Effector memory CD4-positive, alpha-beta T cell (primary cell): ENCODE results near the gene UNCX.
"Not testable (repeated sequence)": the region's sequence is repeated elsewhere in the genome, so short reads cannot be mapped to it uniquely, and the experiment has no call there.

ENCODE experiments used
- DNase-seq, 3 donors: peaks; one replicate each; pipeline ENCODE4 v3.0.0-alpha.2; 2020
- H3K27ac ChIP-seq: 2 replicates; pipeline ENCODE4 v1.7.0; 2013; ENCODE audit warnings: mild to moderate bottlenecking, low read length, moderate library complexity; ENCODE audit not compliant: insufficient read depth, poor library complexity, severe bottlenecking
- H3K27me3 ChIP-seq: replicated peaks from 2 replicates; pipeline ENCODE4 v1.7.0; 2013; ENCODE audit warnings: mild to moderate bottlenecking, low read length; ENCODE audit not compliant: insufficient read depth, control insufficient read depth, poor library complexity, severe bottlenecking
- H3K36me3 ChIP-seq: 2 replicates; pipeline ENCODE4 v1.7.0; 2013; ENCODE audit warnings: mild to moderate bottlenecking, low read length, moderate library complexity; ENCODE audit not compliant: control insufficient read depth, insufficient read depth
- H3K4me1 ChIP-seq: 2 replicates; pipeline ENCODE4 v1.7.0; 2013; ENCODE audit warnings: low read length, mild to moderate bottlenecking; ENCODE audit not compliant: control insufficient read depth, insufficient read depth, poor library complexity, severe bottlenecking
- H3K4me3 ChIP-seq: 2 replicates; pipeline ENCODE4 v1.7.0; 2013; ENCODE audit warnings: low read length, low read depth, mild to moderate bottlenecking; ENCODE audit not compliant: insufficient read depth, poor library complexity, severe bottlenecking
- H3K9me3 ChIP-seq: 2 replicates; pipeline ENCODE4 v1.7.0; 2013; ENCODE audit warnings: mild to moderate bottlenecking, low read length, moderate library complexity; ENCODE audit not compliant: control insufficient read depth

UNCX gene

GRCh38 chr7:1269336-1269890 is 36.7 kb downstream of the UNCX start:
- no peaks in the 10 kb centered on the region for H3K4me1 ChIP-seq
- H3K27me3 ChIP-seq, result no peaks in the 10 kb centered on the region
- H3K9me3 ChIP-seq, result no peaks in the 10 kb centered on the region
- H3K4me3 ChIP-seq, result no peak overlapping the region
- H3K36me3 ChIP-seq, result no peaks in the 10 kb centered on the region
- DNase-seq, result no peak
- no peak overlapping the region for H3K27ac ChIP-seq

DNA sequence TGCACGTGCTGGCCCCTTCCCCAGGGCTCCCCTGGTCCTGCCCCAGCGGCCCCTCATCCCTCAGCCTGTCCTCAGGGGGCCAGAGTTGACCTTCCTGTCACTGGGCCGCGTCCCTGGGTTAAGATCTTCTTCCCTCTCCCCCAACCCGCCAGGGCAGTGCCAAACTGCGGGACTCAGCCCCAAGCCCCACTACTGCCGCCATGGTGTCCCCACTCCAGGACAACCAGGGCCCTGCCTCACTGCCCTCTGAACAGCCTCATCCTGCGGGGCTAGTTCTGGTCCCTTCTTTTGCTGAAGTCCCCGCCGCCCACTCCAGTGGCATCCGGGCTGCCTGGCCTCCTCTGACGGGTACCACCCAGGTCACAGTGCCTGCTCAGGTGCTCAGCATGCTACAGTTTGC is 37.5 kb downstream of the UNCX start:
- Histone ChIP-seq H3K27me3 (no peaks in the 10 kb centered on the region), H3K9me3 (no peaks in the 10 kb centered on the region), H3K27ac (no peak overlapping the region), H3K4me1 (no peaks in the 10 kb centered on the region), H3K4me3 (no peak overlapping the region), H3K36me3 (no peaks in the 10 kb centered on the region)
- DNase-seq, result no peak

DNA sequence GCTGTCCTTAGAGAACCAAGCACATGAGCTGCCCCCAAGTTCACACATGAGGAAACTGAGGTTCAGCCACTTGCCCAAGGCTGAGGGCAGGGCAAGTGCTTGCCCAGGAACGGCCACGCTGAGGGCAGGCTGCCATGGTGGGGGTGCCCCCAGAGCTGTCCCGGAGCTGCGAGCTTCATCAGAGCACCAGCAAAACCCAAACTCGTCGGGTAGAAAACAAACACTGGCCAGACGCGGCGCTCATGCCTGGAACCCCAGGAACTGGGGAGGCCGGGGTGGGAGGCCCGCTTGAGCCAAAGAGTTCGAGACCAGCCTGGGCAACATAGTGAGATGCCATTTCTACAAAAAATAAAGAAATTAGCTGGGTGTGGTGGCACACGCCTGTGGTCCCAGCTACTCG is 38.4 kb downstream of the UNCX start:
- Histone ChIP-seq H3K27me3 (no peaks in the 10 kb centered on the region), H3K27ac (no peak overlapping the region)

GRCh38 chr7:1271656-1272055 is 39.0 kb downstream of the UNCX start:
- no peak overlapping the region for H3K27ac ChIP-seq
- no peak for DNase-seq
- no peaks in the 10 kb centered on the region for H3K36me3 ChIP-seq
- H3K27me3 ChIP-seq, result no peaks in the 10 kb centered on the region
- H3K4me3 ChIP-seq, result no peak overlapping the region
- H3K9me3 ChIP-seq, result no peaks in the 10 kb centered on the region
- no peaks in the 10 kb centered on the region for H3K4me1 ChIP-seq

More for the DNA sequence above, 38.4 kb downstream of the UNCX start:
- no peaks in the 10 kb centered on the region for H3K4me1 ChIP-seq
- no peaks in the 10 kb centered on the region for H3K36me3 ChIP-seq
- DNase-seq, result no peak
- H3K4me3 ChIP-seq, result no peak overlapping the region
- H3K9me3 ChIP-seq, result no peaks in the 10 kb centered on the region

GRCh38 chr7:1272136-1272535 is 39.5 kb downstream of the UNCX start:
- H3K9me3 ChIP-seq, DNase-seq, H3K36me3 ChIP-seq, H3K4me3 ChIP-seq, H3K4me1 ChIP-seq, H3K27ac ChIP-seq, H3K27me3 ChIP-seq: not testable (repeated sequence)

- H3K27ac ChIP-seq, result no peak overlapping the region
- no peaks in the 10 kb centered on the region for H3K9me3 ChIP-seq
- no peak overlapping the region for H3K4me3 ChIP-seq
- no peaks in the 10 kb centered on the region for H3K36me3 ChIP-seq
- H3K4me1 ChIP-seq, result no peaks in the 10 kb centered on the region
- H3K27me3 ChIP-seq, result no peaks in the 10 kb centered on the region
- no peak for DNase-seq
Observed at GRCh38 chr7:1274121-1274875, 41.6 kb downstream of the UNCX start.

GRCh38 chr7:1274876-1275375 is 42.3 kb downstream of the UNCX start:
- Histone ChIP-seq H3K4me3 (no peak overlapping the region), H3K9me3 (no peaks in the 10 kb centered on the region), H3K36me3 (no peaks in the 10 kb centered on the region), H3K27ac (no peak overlapping the region), H3K4me1 (no peaks in the 10 kb centered on the region), H3K27me3 (no peaks in the 10 kb centered on the region)
- no peak for DNase-seq

DNA sequence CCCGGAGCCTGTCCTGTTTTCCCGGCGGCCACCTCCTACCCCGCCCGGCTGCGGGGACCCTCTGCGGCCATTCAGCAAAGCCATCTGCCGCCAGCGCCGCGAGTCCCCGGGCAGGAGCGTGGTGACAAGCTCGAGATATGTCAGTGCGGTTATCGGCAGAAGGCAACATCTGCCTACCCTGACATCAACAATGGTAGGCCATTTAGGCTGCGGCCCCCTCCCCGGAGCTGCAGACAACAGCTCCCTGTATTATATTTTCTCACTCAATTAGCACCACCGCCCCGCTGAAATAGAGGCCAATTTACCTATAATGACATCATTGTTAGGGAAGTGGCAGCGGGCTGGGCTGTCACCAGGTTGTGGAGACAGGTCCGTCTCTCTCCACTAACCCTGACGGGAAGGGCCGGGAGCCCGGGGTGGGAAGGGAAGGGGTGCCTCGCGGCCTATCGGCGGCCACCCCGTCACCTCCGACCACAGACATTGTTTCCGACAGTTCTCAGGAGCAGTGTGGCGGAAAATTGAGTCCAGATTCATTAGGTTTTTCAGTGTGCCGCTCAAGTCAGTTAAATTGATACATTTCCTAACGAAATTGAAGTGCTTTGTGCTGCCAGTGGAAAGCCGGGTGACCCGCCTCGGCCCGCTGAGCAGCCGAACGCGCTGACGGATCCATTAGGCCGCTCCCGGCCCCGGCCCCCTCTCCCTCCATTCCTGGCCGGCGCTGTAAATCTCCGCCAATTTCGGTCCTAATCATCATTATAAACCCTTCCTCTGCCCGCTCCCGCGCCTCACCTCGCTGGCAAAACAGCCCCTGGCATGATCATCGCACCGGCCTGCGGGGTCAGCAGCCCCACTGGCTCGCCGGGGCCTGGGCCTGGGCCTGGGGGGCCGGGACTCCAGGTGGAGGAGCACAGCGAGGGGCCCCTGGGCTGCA is 43.0 kb downstream of the UNCX start:
- Histone ChIP-seq H3K36me3 (no peaks in the 10 kb centered on the region), H3K4me1 (no peaks in the 10 kb centered on the region), H3K9me3 (no peaks in the 10 kb centered on the region), H3K27ac (no peak overlapping the region), H3K4me3 (no peak overlapping the region), H3K27me3 (no peaks in the 10 kb centered on the region)
- DNase-seq, result no peak

GRCh38 chr7:1276626-1277175 is 44.0 kb downstream of the UNCX start:
- H3K27ac ChIP-seq, result no peak overlapping the region
- H3K36me3 ChIP-seq, result no peaks in the 10 kb centered on the region
- H3K27me3 ChIP-seq, result no peaks in the 10 kb centered on the region
- no peak for DNase-seq
- H3K4me3 ChIP-seq, result no peak overlapping the region
- no peaks in the 10 kb centered on the region for H3K4me1 ChIP-seq
- H3K9me3 ChIP-seq, result no peaks in the 10 kb centered on the region
